Kidney epithelial cell (primary cell): Measurements from ENCODE around the gene OAS2. TPM values are rescaled to one million over a fixed set of nuclear protein-coding genes. Genes with fewer than 3 reads are reported as not detected.

Source experiments
- DNase-seq: peaks from one replicate; pipeline ENCODE4 v3.0.0-alpha.2; 2010; ENCODE audit warnings: low read depth
- H3K27me3 ChIP-seq: 2 replicates; pipeline ENCODE4 v1.6.0; 2011; ENCODE audit warnings: low read length; ENCODE audit not compliant: control insufficient read depth, insufficient read depth
- H3K36me3 ChIP-seq: 2 replicates; pipeline ENCODE4 v1.5.1; 2011; ENCODE audit warnings: low read length; ENCODE audit not compliant: control insufficient read depth, insufficient read depth
- H3K4me3 ChIP-seq: 2 replicates; pipeline ENCODE4 v1.5.1; 2011; ENCODE audit warnings: low read depth, mild to moderate bottlenecking, control low read depth, low read length
- CTCF ChIP-seq: IDR thresholded peaks from 2 replicates; pipeline ENCODE4 v1.5.1; 2011; ENCODE audit warnings: mild to moderate bottlenecking, moderate library complexity, low read length, control low read depth, inconsistent platforms; ENCODE audit not compliant: insufficient read depth, poor library complexity, severe bottlenecking
- total RNA-seq: library from RNA; depleted of rRNA; stranded (reverse); fragments of >200 nt; gene quantifications from 2 replicates; pipeline ENCODE4 v1.2.3, GENCODE V29; 2015

OAS2 gene
- total RNA-seq, 1 donor from 2014 or later, result 3.6 TPM

DNA sequence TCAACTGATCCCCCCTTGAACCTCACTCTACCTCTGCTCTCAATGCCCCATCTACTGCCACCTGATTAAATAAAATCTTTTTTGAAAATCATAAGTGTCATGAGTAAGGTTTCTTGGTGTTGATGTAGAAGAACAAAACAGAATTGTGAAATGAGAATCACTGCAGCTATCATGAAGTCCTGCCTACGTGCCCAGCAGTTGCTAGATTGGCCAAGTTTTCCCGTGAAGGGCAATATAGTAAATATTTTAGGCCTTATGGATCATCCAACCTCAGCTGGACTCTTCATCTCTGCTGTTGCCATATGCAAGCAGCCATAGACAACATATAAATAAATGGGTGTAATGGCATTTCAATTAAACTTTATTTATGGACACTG, 45.2 kb upstream of the OAS2 start:
- H3K27me3 ChIP-seq, result no peaks in the 10 kb centered on the region
- no peak for DNase-seq
- H3K36me3 ChIP-seq, result no peaks in the 10 kb centered on the region
- TF ChIP-seq CTCF, result no peak
- no peak overlapping the region for H3K4me3 ChIP-seq

GRCh38 chr12:112936264-112936663, 42.1 kb upstream of the OAS2 start:
- TF ChIP-seq CTCF, result no peak
- Histone ChIP-seq H3K27me3 (no peaks in the 10 kb centered on the region), H3K4me3 (no peak overlapping the region), H3K36me3 (no peaks in the 10 kb centered on the region)
- DNase-seq, result no peak

GRCh38 chr12:112936927-112937326, 41.4 kb upstream of the OAS2 start:
- H3K36me3 ChIP-seq, result no peaks in the 10 kb centered on the region
- H3K4me3 ChIP-seq, result no peak overlapping the region
- H3K27me3 ChIP-seq, result no peaks in the 10 kb centered on the region
- no peak for TF ChIP-seq CTCF
- no peak for DNase-seq

- no peak for TF ChIP-seq CTCF
- no peaks in the 10 kb centered on the region for H3K36me3 ChIP-seq
- no peaks in the 10 kb centered on the region for H3K27me3 ChIP-seq
- DNase-seq, result peak; percentile 47
- peak within 1 kb of the TSS; percentile 50 for H3K4me3 ChIP-seq
Observed at GRCh38 chr12:112937741-112938719, 40.3 kb upstream of the OAS2 start, which contains the start of gene OAS3. Gene OAS3 (plus strand): TSS chr12:112938474. CDS start chr12:112938531, 57 bp downstream.

GRCh38 chr12:112938751-112939150, 39.6 kb upstream of the OAS2 start:
- no peak for DNase-seq
- no peaks in the 10 kb centered on the region for H3K27me3 ChIP-seq
- H3K4me3 ChIP-seq, result peak overlapping the region; percentile 50
- no peaks in the 10 kb centered on the region for H3K36me3 ChIP-seq
- no peak for TF ChIP-seq CTCF
